ENCODE data around the gene RPLP1.

The RPLP1 gene

GRCh38 chr15:69496001-69496400 is 43.4 kb downstream of the RPLP1 start:
- ChIA-PET POLR2A (no interaction called here), CTCF (no interaction called here)
- TF ChIP-seq CTCF (IDR thresholded peaks at IDR 0.05; ENCODE audit: control extremely low read depth, extremely low read depth, low read depth, missing control alignments) = no peak
- no peak for DNase-seq (ENCODE audit: extremely low spot score)

GRCh38 chr15:69497076-69497475 is 44.5 kb downstream of the RPLP1 start:
- ChIA-PET CTCF (no interaction called here), POLR2A (no interaction called here)
- DNase-seq (ENCODE audit: extremely low spot score) = no peak
- TF ChIP-seq CTCF (IDR thresholded peaks at IDR 0.05; ENCODE audit: control extremely low read depth, extremely low read depth, low read depth, missing control alignments) = no peak

GRCh38 chr15:69497667-69498066 is 45.0 kb downstream of the RPLP1 start:
- POLR2A ChIA-PET = no interaction called here

GRCh38 chr15:69498282-69498681 is 45.7 kb downstream of the RPLP1 start:
- POLR2A ChIA-PET = no interaction called here
- CTCF ChIA-PET = no interaction called here
- TF ChIP-seq CTCF (IDR thresholded peaks at IDR 0.05; ENCODE audit: control extremely low read depth, extremely low read depth, low read depth, missing control alignments) = no peak

More at GRCh38 chr15:69497667-69498066, 45.0 kb downstream of the RPLP1 start:
- DNase-seq (ENCODE audit: extremely low spot score) = no peak
- TF ChIP-seq CTCF (IDR thresholded peaks at IDR 0.05; ENCODE audit: control extremely low read depth, extremely low read depth, low read depth, missing control alignments) = no peak
- CTCF ChIA-PET = no interaction called here

GRCh38 chr15:69498987-69499386 is 46.4 kb downstream of the RPLP1 start:
- POLR2A ChIA-PET = no interaction called here
- DNase-seq (ENCODE audit: extremely low spot score) = no peak
- CTCF ChIA-PET = interaction anchor here (1.3 to 2.2 kb wide), 2 partner anchors 12 to 21 kb away, joined by 3 to 7 read pairs; no protein-coding TSS in a partner anchor
- TF ChIP-seq CTCF (IDR thresholded peaks at IDR 0.05; ENCODE audit: control extremely low read depth, extremely low read depth, low read depth, missing control alignments) = no peak

More at GRCh38 chr15:69498282-69498681, 45.7 kb downstream of the RPLP1 start:
- DNase-seq (ENCODE audit: extremely low spot score) = no peak

GRCh38 chr15:69499521-69500211 is 47.0 kb downstream of the RPLP1 start:
- TF ChIP-seq CTCF (IDR thresholded peaks at IDR 0.05; ENCODE audit: control extremely low read depth, extremely low read depth, low read depth, missing control alignments) = no peak
- ChIA-PET POLR2A (no interaction called here), CTCF (interaction anchor here (1.0 to 2.2 kb wide), 5 partner anchors 11 to 966 kb away, joined by 3 to 7 read pairs (median 3); no protein-coding TSS in a partner anchor)
- DNase-seq (ENCODE audit: extremely low spot score) = no peak
